Karpas-422 (cell line): ENCODE data around the gene SYDE1. TPM values are rescaled to one million over a fixed set of nuclear protein-coding genes. Genes with fewer than 3 reads are reported as not detected.
"Not testable (repeated sequence)": the region's sequence is repeated elsewhere in the genome, so short reads cannot be mapped to it uniquely, and the experiment has no call there.

Experiments used
- DNase-seq: peaks from one replicate; pipeline ENCODE4 v3.0.0-alpha.2; 2015
- H2AFZ ChIP-seq: fragments of 200-600 bp; sonication (generic); 2 replicates; pipeline ENCODE4 v1.6.1; 2014; ENCODE audit warnings: antibody characterized with exemption, low read length, mixed read lengths
- H3K27ac ChIP-seq: fragments of 200-600 bp; sonication (generic); 2 replicates; pipeline ENCODE4 v1.5.1; 2014; ENCODE audit warnings: mild to moderate bottlenecking, low read length, moderate library complexity
- H3K27me3 ChIP-seq: fragments of 200-600 bp; sonication (generic); 2 replicates; pipeline ENCODE4 v1.6.1; 2014; ENCODE audit warnings: low read length, mixed read lengths
- H3K36me3 ChIP-seq: fragments of 200-600 bp; sonication (generic); 2 replicates; pipeline ENCODE4 v1.6.1; 2014; ENCODE audit warnings: low read length, mixed read lengths; ENCODE audit not compliant: insufficient read depth
- H3K4me1 ChIP-seq: fragments of 200-600 bp; sonication (generic); 2 replicates; pipeline ENCODE4 v1.6.1; 2014; ENCODE audit warnings: mild to moderate bottlenecking, low read length, mixed read lengths
- H3K4me2 ChIP-seq: fragments of 200-600 bp; sonication (generic); 2 replicates; pipeline ENCODE4 v1.6.1; 2014; ENCODE audit warnings: low read length, low read depth, mild to moderate bottlenecking; ENCODE audit not compliant: poor library complexity, severe bottlenecking
- H3K4me3 ChIP-seq: fragments of 200-600 bp; sonication (generic); 2 replicates; pipeline ENCODE4 v1.5.1; 2014; ENCODE audit warnings: mild to moderate bottlenecking, antibody characterized with exemption, low read length, mixed read lengths
- H3K79me2 ChIP-seq: fragments of 200-600 bp; sonication (generic); 2 replicates; pipeline ENCODE4 v1.6.1; 2014; ENCODE audit warnings: mild to moderate bottlenecking, low read length, mixed read lengths
- H3K9ac ChIP-seq: fragments of 200-600 bp; sonication (generic); 2 replicates; pipeline ENCODE4 v1.6.0; 2014; ENCODE audit warnings: low read length
- H3K9me2 ChIP-seq: fragments of 200-600 bp; sonication (generic), shearing (Covaris generic); replicated peaks from 2 replicates; pipeline ENCODE4 v1.6.0; 2014; ENCODE audit warnings: mild to moderate bottlenecking, low read length, moderate library complexity; ENCODE audit not compliant: insufficient read depth
- H3K9me3 ChIP-seq: fragments of 300-700, 200-600 bp; sonication (generic); 2 replicates; pipeline ENCODE4 v1.6.1; 2014; ENCODE audit warnings: low read length, mixed read lengths
- H4K20me1 ChIP-seq: fragments of 200-600 bp; sonication (generic); 2 replicates; pipeline ENCODE4 v1.6.1; 2014; ENCODE audit warnings: mild to moderate bottlenecking, antibody characterized with exemption, low read length, low read depth; ENCODE audit not compliant: insufficient read depth
- total RNA-seq: library from RNA; depleted of rRNA; stranded (reverse); fragments of >200 nt; shearing (Covaris generic); gene quantifications from 2 replicates; pipeline ENCODE4 v1.2.3, GENCODE V29; 2014; ENCODE audit warnings: low replicate concordance

The SYDE1 gene
- total RNA-seq, 1 experiment from 2014 or later: not detected

- no peak overlapping the region for H3K4me2 ChIP-seq
- no peaks in the 10 kb centered on the region for H3K79me2 ChIP-seq
- DNase-seq: no peak
- H3K27ac ChIP-seq: no peak overlapping the region
- no peak overlapping the region for H3K4me3 ChIP-seq
- H4K20me1 ChIP-seq: no peaks in the 10 kb centered on the region
- H3K9ac ChIP-seq: no peak overlapping the region
- H3K4me1 ChIP-seq: no peaks in the 10 kb centered on the region
- no peaks in the 10 kb centered on the region for H3K9me3 ChIP-seq
- no peaks in the 10 kb centered on the region for H3K36me3 ChIP-seq
- no peak overlapping the region for H2AFZ ChIP-seq
- H3K9me2 ChIP-seq: no peaks in the 10 kb centered on the region
- H3K27me3 ChIP-seq: no peaks in the 10 kb centered on the region
Measured at GRCh38 chr19:15087182-15087581, 20.0 kb upstream of the SYDE1 start.

DNA sequence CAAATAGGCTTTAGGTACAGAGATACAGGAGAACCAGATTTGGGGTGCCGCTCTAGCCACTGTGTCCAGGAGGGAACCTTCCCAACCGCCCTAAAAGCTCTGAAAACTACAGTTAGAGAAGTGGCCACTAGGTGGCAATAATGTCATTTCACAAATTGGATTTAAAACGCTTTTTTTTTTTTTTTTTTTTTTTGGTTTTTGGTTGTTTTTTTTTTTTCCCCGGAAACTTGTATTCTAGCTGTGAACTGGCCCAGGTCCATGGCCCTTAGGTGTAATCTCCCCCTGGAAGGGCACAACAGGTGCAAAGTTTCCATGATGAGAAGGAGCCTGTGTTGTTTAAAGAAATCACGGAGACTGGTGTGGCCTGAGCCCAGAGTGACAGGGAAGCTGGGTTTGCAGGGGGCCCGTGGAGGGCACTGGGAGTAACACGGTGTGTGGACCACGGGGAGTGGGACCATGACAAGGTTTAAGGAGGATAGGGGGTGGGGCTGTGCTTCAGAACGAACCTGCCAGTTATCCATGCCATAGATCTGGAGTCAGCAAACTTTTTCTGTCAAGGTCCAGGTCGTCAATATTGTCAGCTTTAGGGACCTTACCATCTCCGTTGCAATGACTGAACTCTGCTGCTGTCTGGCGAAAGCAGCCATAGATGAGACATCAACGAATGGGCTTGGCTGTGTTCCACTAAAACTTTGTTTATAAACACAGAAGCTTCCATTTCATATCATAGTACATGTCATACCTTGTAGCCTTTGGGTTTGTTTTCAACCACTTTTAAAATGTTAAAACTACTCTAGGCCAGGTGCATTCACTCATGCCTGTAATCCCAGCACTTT lies 15.1 kb upstream of the SYDE1 start:
- H3K79me2 ChIP-seq: no peaks in the 10 kb centered on the region
- H3K4me1 ChIP-seq: no peaks in the 10 kb centered on the region
- H3K4me2 ChIP-seq: no peak overlapping the region
- no peak overlapping the region for H3K4me3 ChIP-seq
- no peak overlapping the region for H2AFZ ChIP-seq
- no peaks in the 10 kb centered on the region for H3K36me3 ChIP-seq
- no peak overlapping the region for H3K9ac ChIP-seq
- no peak overlapping the region for H3K27ac ChIP-seq
- no peaks in the 10 kb centered on the region for H3K9me3 ChIP-seq
- peak; percentile 95 for DNase-seq
- no peaks in the 10 kb centered on the region for H4K20me1 ChIP-seq
- no peaks in the 10 kb centered on the region for H3K27me3 ChIP-seq
- H3K9me2 ChIP-seq: no peaks in the 10 kb centered on the region

- Histone ChIP-seq H3K4me3 (no peak overlapping the region), H3K79me2 (no peaks in the 10 kb centered on the region), H3K4me1 (no peaks in the 10 kb centered on the region), H3K36me3 (no peaks in the 10 kb centered on the region), H3K4me2 (no peak overlapping the region), H3K9me2 (no peaks in the 10 kb centered on the region), H3K27ac (no peak overlapping the region), H2AFZ (no peak overlapping the region), H3K27me3 (no peaks in the 10 kb centered on the region), H3K9ac (no peak overlapping the region), H4K20me1 (no peaks in the 10 kb centered on the region), H3K9me3 (no peaks in the 10 kb centered on the region)
- no peak for DNase-seq
Measured at GRCh38 chr19:15093001-15093400, 14.2 kb upstream of the SYDE1 start.

GRCh38 chr19:15096223-15096622 lies 11.0 kb upstream of the SYDE1 start:
- no peaks in the 10 kb centered on the region for H4K20me1 ChIP-seq
- H3K4me3 ChIP-seq: no peak overlapping the region
- H3K9ac ChIP-seq: no peak overlapping the region
- H3K4me2 ChIP-seq: no peak overlapping the region
- H3K9me2 ChIP-seq: no peaks in the 10 kb centered on the region
- H3K36me3 ChIP-seq: no peaks in the 10 kb centered on the region
- H3K27me3 ChIP-seq: no peaks in the 10 kb centered on the region
- no peak for DNase-seq
- H3K9me3 ChIP-seq: no peaks in the 10 kb centered on the region
- no peak overlapping the region for H2AFZ ChIP-seq
- no peak overlapping the region for H3K27ac ChIP-seq
- no peaks in the 10 kb centered on the region for H3K79me2 ChIP-seq
- H3K4me1 ChIP-seq: no peaks in the 10 kb centered on the region

DNA sequence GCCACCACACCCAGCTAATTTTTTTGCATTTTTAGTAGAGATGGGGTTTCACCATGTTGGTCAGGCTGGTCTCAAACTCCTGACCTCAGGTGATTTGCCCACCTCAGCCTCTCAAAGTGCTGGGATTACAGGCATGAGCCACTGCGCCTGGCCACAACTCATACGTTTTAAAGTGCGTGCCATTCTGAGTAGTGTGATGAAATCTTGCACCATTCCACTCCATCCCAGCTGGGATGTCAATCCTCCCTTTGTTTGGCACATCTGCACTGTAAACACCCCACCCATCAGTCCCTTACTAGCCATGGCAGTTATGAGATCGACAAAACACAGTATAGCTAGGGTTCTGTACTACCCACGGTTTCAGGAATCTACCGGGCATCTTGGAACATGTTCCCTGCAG lies 9.2 kb upstream of the SYDE1 start:
- not testable (repeated sequence) for H3K9ac ChIP-seq, H2AFZ ChIP-seq, H3K4me2 ChIP-seq, DNase-seq, H3K36me3 ChIP-seq, H3K27ac ChIP-seq, H3K9me3 ChIP-seq, H3K4me3 ChIP-seq, H3K9me2 ChIP-seq, H4K20me1 ChIP-seq, H3K4me1 ChIP-seq, H3K79me2 ChIP-seq, H3K27me3 ChIP-seq

DNA sequence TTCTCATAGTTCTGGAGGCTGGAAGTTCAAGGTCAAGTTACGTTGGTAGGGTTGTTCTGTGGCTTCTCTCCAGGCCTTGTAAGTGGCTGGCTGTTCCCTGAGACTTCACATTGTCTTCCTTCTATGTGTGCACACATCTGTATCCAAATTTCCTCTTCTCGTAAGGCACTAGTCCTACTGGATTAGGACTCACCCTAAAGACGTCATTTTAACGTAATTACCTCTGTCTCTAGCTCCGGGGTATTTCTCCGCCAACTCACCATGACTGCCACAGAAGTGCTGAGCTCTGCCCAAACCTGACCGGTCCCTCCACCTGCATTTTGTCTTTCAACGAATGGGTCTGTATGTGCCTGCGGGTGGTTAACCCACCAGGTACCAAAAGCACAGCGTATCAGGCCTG lies 8.7 kb upstream of the SYDE1 start:
- H3K79me2 ChIP-seq: no peaks in the 10 kb centered on the region
- no peak overlapping the region for H3K4me2 ChIP-seq
- H3K27ac ChIP-seq: no peak overlapping the region
- no peaks in the 10 kb centered on the region for H3K4me1 ChIP-seq
- no peak overlapping the region for H3K9ac ChIP-seq
- H3K9me3 ChIP-seq: no peaks in the 10 kb centered on the region
- H3K9me2 ChIP-seq: no peaks in the 10 kb centered on the region
- H4K20me1 ChIP-seq: no peaks in the 10 kb centered on the region
- no peak overlapping the region; the same call in 1 of the 2 replicates for H2AFZ ChIP-seq
- no peak overlapping the region for H3K4me3 ChIP-seq
- no peaks in the 10 kb centered on the region for H3K36me3 ChIP-seq
- no peaks in the 10 kb centered on the region for H3K27me3 ChIP-seq
- DNase-seq: no peak

DNA sequence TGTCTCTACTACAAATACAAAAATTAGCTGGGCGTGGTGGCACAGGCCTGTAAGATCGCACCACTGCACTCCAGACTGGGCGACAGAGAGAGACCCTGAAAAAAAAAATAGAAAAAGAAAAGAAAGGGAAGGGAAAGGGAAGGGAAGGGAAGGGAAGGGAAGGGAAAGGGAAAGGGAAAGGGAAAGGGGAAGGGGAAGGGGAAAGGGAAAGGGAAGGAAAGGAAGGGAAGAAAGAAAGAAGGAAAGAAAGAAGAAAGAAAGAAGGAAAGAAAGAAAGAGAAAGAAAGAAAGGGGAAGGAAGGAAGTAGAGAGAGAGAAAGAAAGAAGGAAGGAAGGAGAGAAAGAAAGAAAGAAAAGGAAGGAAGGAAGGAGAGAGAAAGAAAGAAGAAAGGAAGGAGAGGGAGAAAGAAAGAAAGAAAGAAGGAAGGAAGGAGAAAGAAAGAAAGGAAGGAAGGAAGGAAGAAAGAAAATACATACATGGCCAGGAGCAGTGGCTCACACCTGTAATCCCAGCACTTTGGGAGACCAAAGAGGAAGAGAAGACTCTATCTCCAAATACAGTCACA lies 8.1 kb upstream of the SYDE1 start:
- no peak overlapping the region for H2AFZ ChIP-seq
- no peak overlapping the region for H3K27ac ChIP-seq
- no peak overlapping the region for H3K9ac ChIP-seq
- no peaks in the 10 kb centered on the region for H3K4me1 ChIP-seq
- no peaks in the 10 kb centered on the region for H3K27me3 ChIP-seq
- no peaks in the 10 kb centered on the region for H3K9me2 ChIP-seq
- no peak overlapping the region for H3K4me3 ChIP-seq
- no peaks in the 10 kb centered on the region for H3K79me2 ChIP-seq
- H3K9me3 ChIP-seq: no peaks in the 10 kb centered on the region
- H3K4me2 ChIP-seq: no peak overlapping the region
- no peaks in the 10 kb centered on the region for H4K20me1 ChIP-seq
- DNase-seq: no peak
- H3K36me3 ChIP-seq: no peaks in the 10 kb centered on the region

DNA sequence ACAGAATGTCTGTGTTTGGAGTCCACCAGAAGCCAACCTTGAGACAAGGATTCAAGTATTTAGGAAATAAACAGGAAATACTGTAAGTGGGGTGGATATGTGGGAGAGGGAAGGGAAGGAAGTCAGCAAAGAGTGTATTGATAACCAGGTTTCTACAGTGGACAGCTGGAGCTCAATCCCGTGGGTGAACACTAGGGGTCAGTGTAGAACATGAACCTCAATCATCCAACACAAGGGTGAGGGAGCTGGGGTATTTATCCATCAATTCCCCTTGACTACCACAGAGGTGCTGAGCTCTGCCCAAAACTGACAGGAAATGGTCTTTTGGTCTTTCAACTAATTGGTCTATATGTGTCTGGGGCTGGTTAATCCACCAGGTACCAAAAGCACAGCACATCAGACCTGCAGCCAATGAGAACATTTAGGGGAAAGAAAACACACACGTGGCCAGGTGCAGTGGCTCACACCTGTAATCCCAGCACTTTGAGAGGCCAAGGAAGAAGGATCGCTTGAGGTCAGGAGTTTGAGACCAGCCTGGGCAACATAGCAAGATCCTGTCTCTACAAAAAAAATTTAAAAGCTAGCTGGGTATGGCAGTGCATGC lies 5.6 kb upstream of the SYDE1 start:
- Histone ChIP-seq H2AFZ (no peak overlapping the region), H3K9ac (no peak overlapping the region), H3K27me3 (no peaks in the 10 kb centered on the region), H4K20me1 (no peaks in the 10 kb centered on the region), H3K36me3 (no peaks in the 10 kb centered on the region), H3K4me1 (no peaks in the 10 kb centered on the region), H3K27ac (no peak overlapping the region), H3K9me3 (no peaks in the 10 kb centered on the region), H3K4me3 (no peak overlapping the region), H3K79me2 (no peaks in the 10 kb centered on the region), H3K9me2 (no peaks in the 10 kb centered on the region), H3K4me2 (no peak overlapping the region)
- DNase-seq: peak; percentile 84
